HT1080 (cell line): Measurements from ENCODE around the gene P2RX5. TPM values are rescaled to one million over a fixed set of nuclear protein-coding genes. Genes with fewer than 3 reads are reported as not detected.
"Not testable (repeated sequence)": the region's sequence is repeated elsewhere in the genome, so short reads cannot be mapped to it uniquely, and the experiment has no call there.

Source experiments
- DNase-seq: peaks from one replicate; pipeline ENCODE4 v3.0.0-alpha.2; 2015; ENCODE audit warnings: low read depth
- total RNA-seq: library from RNA; depleted of rRNA; stranded (reverse); fragments of >200 nt; shearing (Covaris generic); gene quantifications from 2 replicates; pipeline ENCODE4 v1.2.3, GENCODE V29; 2014

Gene P2RX5
- total RNA-seq, 1 experiment from 2014 or later, result 15.9 TPM

GRCh38 chr17:3712811-3713463, 17.0 kb upstream of the P2RX5 start:
- no peak for DNase-seq

- peak; percentile 73 for DNase-seq
Observed at GRCh38 chr17:3710951-3711383, 15.0 kb upstream of the P2RX5 start.

- no peak for DNase-seq
Observed at GRCh38 chr17:3708366-3708765, 12.4 kb upstream of the P2RX5 start.

GRCh38 chr17:3705718-3705984, 9.7 kb upstream of the P2RX5 start:
- DNase-seq, result not testable (repeated sequence)

GRCh38 chr17:3704931-3705717, 9.2 kb upstream of the P2RX5 start:
- DNase-seq, result no peak

- not testable (repeated sequence) for DNase-seq
Observed at GRCh38 chr17:3702041-3702539, 6.1 kb upstream of the P2RX5 start.

GRCh38 chr17:3699951-3700350, 4.0 kb upstream of the P2RX5 start:
- DNase-seq, result no peak

GRCh38 chr17:3698139-3698538, 2.2 kb upstream of the P2RX5 start:
- DNase-seq, result no peak

- no peak for DNase-seq
Observed at GRCh38 chr17:3697103-3697476, 1.1 kb upstream of the P2RX5 start.

GRCh38 chr17:3695129-3695722, 729 bp downstream of the P2RX5 start:
- DNase-seq, result no peak

GRCh38 chr17:3693829-3694231, 2.1 kb downstream of the P2RX5 start:
- no peak for DNase-seq

GRCh38 chr17:3693141-3693540, 2.8 kb downstream of the P2RX5 start:
- DNase-seq, result no peak

GRCh38 chr17:3692346-3692745, 3.6 kb downstream of the P2RX5 start:
- no peak for DNase-seq

- DNase-seq, result no peak
Observed at GRCh38 chr17:3691617-3692067, 4.3 kb downstream of the P2RX5 start.

GRCh38 chr17:3690094-3690715, 5.8 kb downstream of the P2RX5 start:
- DNase-seq, result no peak

GRCh38 chr17:3689262-3690093, 6.5 kb downstream of the P2RX5 start:
- DNase-seq, result no peak

- no peak for DNase-seq
Observed at GRCh38 chr17:3688852-3689261, 7.1 kb downstream of the P2RX5 start.

GRCh38 chr17:3688027-3688553, 7.9 kb downstream of the P2RX5 start:
- no peak for DNase-seq

GRCh38 chr17:3685174-3685573, 10.8 kb downstream of the P2RX5 start:
- DNase-seq, result no peak

- DNase-seq, result peak; percentile 32
Observed at GRCh38 chr17:3683054-3683511, 12.9 kb downstream of the P2RX5 start.

GRCh38 chr17:3682033-3682432, 13.9 kb downstream of the P2RX5 start:
- no peak for DNase-seq
